GM21723 (cell line): ENCODE data around the gene OR11H7.
"Not testable (repeated sequence)": the region's sequence is repeated elsewhere in the genome, so short reads cannot be mapped to it uniquely, and the experiment has no call there.

Experiments used
- ATAC-seq: cut with Tn5 transposase; IDR thresholded peaks from one replicate; pipeline ENCODE4 v1.9.1; 2021; ENCODE audit warnings: mild to moderate bottlenecking, moderate library complexity; ENCODE audit not compliant: unreplicated experiment

OR11H7 gene

DNA sequence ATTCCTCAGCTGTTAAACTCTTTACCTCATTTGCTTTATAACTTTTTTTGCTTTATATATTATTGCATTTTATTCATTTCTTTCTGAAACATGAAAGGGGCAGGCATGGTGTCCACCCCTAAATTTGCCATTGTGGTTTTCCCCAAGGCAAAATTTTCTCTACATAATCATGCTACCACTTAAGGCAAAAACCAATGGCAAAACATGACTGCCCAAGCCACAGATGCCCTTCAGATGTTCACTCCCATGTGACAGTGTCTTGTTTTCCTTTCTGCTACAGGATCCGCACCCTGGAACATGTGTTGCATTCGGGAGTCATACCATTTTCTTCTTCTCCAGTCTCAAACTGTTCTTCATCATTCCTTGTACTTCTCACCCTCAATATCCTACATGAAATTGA lies 48.6 kb downstream of the OR11H7 start:
- ATAC-seq = no peak

DNA sequence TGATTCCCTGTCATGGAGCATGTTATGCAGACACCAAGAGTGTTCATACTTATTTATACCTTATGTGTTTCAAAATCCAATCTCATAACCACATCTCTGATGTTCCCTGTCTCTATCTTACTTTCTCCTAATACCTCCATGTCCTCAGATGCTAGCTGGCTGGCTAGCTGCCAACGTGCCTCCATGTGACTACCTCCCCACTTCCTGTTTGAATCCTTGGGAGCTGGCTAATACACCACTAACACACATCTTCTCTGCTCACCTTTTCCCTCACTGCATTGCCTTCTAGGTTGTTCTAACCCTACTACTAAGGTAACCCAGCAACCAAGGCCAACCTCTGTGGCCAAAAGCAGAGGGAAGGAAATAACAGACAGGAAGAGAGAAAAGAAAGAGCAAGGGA lies 49.6 kb downstream of the OR11H7 start:
- no peak for ATAC-seq

DNA sequence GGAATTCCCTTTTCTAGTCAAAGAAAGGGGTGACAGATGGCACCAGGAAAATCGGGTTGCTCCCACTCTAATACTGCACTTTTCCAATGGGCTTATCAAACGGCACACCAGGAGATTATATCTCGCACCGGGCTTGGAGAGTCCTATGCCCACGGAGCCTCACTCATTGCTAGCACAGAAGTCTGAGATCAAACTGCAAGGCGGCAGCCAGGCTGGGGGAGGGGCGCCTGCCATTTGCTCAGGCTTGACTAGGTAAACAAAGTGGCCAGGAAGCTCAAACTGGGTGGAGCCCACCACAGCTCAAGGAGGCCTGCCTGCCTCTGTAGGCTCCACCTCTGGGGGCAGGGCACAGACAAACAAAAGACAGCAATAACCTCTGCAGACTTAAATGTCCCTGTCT lies 51.5 kb downstream of the OR11H7 start:
- ATAC-seq = not testable (repeated sequence)
